Colonic mucosa (tissue), 4 donors: ENCODE results near the gene IL34. TPM values are rescaled to one million over a fixed set of nuclear protein-coding genes. Genes with fewer than 3 reads are reported as not detected.

Experiments used
- DNase-seq: peaks from one replicate; pipeline ENCODE4 v3.0.0-alpha.2; 2020
- H3K27ac ChIP-seq: fragments of 200-600 bp; one replicate; pipeline ENCODE4 v1.8.0; 2021
- H3K27me3 ChIP-seq: fragments of 200-600 bp; one replicate; pipeline ENCODE4 v1.8.0; 2021
- H3K36me3 ChIP-seq: fragments of 200-600 bp; one replicate; pipeline ENCODE4 v1.8.0; 2021
- H3K4me1 ChIP-seq: fragments of 200-600 bp; one replicate; pipeline ENCODE4 v1.8.0; 2021; ENCODE audit warnings: mild to moderate bottlenecking
- H3K4me3 ChIP-seq: fragments of 200-600 bp; one replicate; pipeline ENCODE4 v1.8.0; 2021
- H3K9ac ChIP-seq, 2 donors: one replicate each; pipeline ENCODE4 v1.7.0; 2013; ENCODE audit warnings: control low read depth in 2 of 2, low read depth in 2 of 2, low read length in 2 of 2
- H3K9me3 ChIP-seq: fragments of 200-600 bp; one replicate; pipeline ENCODE4 v1.8.0; 2021
- CTCF ChIP-seq: fragments of 200-600 bp; IDR thresholded peaks from one replicate; pipeline ENCODE4 v1.8.0; 2022; ENCODE audit warnings: antibody characterized with exemption, mild to moderate bottlenecking
- intact Hi-C: fragments of 100-400 bp; cut with DNase I; formaldehyde crosslinking; loops from one replicate; pipeline ENCODE4 v1.14.1; 2022
- total RNA-seq, 2 donors: library from RNA; stranded (reverse); fragmentation: NEBNext Ultra II Directional in 1 of 2; extraction: Animal tissue kit (Norgen Biotek cat#: 25700) in 1 of 2; gene quantifications; one replicate each; pipeline ENCODE4 v1.2.1, GENCODE V29; 2021
- donor health status: healthy.
- donor health status: DM: no; HTN: no; CAD: no.
- donor health status: DM: no; HTN: no; CAD: no.

Gene IL34
- total RNA-seq, 2 donors from 2014 or later = 1.1 to 2.8 TPM

DNA sequence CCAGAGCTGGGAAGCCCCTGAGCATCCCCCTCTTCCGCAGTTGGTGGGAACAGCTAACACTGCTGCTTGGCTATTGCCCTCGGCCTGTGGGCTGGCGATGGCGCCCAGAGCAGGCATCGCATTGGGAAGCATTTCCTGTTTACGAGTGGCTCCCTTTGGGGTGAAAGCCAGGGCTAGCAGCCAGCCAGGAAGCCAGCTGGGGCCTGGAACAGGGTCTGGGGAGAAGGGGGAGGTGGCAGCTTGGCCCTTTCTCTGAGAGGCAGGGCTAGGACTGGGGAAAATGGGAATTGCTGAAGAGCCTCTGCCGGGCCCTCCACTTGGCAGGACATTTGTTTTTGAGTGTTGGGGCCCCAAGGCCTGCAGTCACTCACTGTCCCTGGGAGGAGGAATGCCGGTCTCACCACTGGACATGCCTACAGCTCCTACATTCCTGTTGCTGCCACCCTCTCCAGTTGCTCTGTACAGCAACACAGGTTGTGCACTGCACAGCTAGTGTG lies 41.9 kb downstream of the IL34 start:
- no peaks in the 10 kb centered on the region for H3K9me3 ChIP-seq
- H3K4me1 ChIP-seq = peaks cover 12% of the 10 kb centered on the region
- H3K4me3 ChIP-seq = no peak overlapping the region
- no peaks in the 10 kb centered on the region for H3K36me3 ChIP-seq
- peak overlapping the region; percentile 74 for H3K27ac ChIP-seq
- peak; percentile 58 for DNase-seq
- no peak for TF ChIP-seq CTCF
- intact Hi-C loops = no loop called here
- H3K27me3 ChIP-seq = no peaks in the 10 kb centered on the region
- H3K9ac ChIP-seq = peak overlapping the region; percentile 17 to 34

- TF ChIP-seq CTCF = no peak
- peak overlapping the region; percentile 17 to 32 for H3K9ac ChIP-seq
- intact Hi-C loops = no loop called here
- H3K9me3 ChIP-seq = no peaks in the 10 kb centered on the region
- DNase-seq = peak; percentile 63
- no peaks in the 10 kb centered on the region for H3K27me3 ChIP-seq
- peaks cover 19% of the 10 kb centered on the region for H3K4me1 ChIP-seq
- no peak overlapping the region for H3K4me3 ChIP-seq
- H3K27ac ChIP-seq = peak overlapping the region; percentile 74
- H3K36me3 ChIP-seq = no peaks in the 10 kb centered on the region
Observed at GRCh38 chr16:70689035-70689969, 42.9 kb downstream of the IL34 start.

- Histone ChIP-seq H3K9ac (peak overlapping the region in 1 of 2 donors; percentile 61), H3K4me1 (peaks cover 23% of the 10 kb centered on the region)
- no peak for TF ChIP-seq CTCF
Observed at GRCh38 chr16:70689970-70690891, 43.9 kb downstream of the IL34 start.

GRCh38 chr16:70691223-70692129 lies 45.1 kb downstream of the IL34 start:
- Histone ChIP-seq H3K27me3 (no peaks in the 10 kb centered on the region), H3K36me3 (no peaks in the 10 kb centered on the region), H3K27ac (peak overlapping the region; percentile 74), H3K9me3 (no peaks in the 10 kb centered on the region), H3K4me3 (no peak overlapping the region), H3K9ac (peak overlapping the region; percentile 48 to 61), H3K4me1 (peaks cover 31% of the 10 kb centered on the region)
- DNase-seq = peak; percentile 58
- no peak for TF ChIP-seq CTCF
- intact Hi-C loops = no loop called here

More at GRCh38 chr16:70689970-70690891, 43.9 kb downstream of the IL34 start:
- H3K36me3 ChIP-seq = no peaks in the 10 kb centered on the region
- intact Hi-C loops = no loop called here
- no peak overlapping the region for H3K4me3 ChIP-seq
- peak overlapping the region; percentile 74 for H3K27ac ChIP-seq
- H3K9me3 ChIP-seq = no peaks in the 10 kb centered on the region
- peak; percentile 71 for DNase-seq
- no peaks in the 10 kb centered on the region for H3K27me3 ChIP-seq
